ENCODE data around the gene TIMP2. TPM values are rescaled to one million over a fixed set of nuclear protein-coding genes. Genes with fewer than 3 reads are reported as not detected.

TIMP2 gene
- total RNA-seq, 1 experiment from 2014 or later: 29.0 TPM

GRCh38 chr17:78878871-78879527 lies 46.2 kb downstream of the TIMP2 start:
- Mint-ChIP-seq H3K27me3 (ENCODE audit: low read depth) (no peaks in the 10 kb centered on the region; the same call in 1 of the 2 replicates), H3K36me3 (ENCODE audit: insufficient read depth in 1 of 3, low read depth in 3 of 3) (peaks cover 0 to 6% (median 0%) of the 10 kb centered on the region in 3 experiments; a peak in 2 of 7 replicates), H3K9me3 (no peaks in the 10 kb centered on the region), H3K4me1 (peaks cover 26 to 33% of the 10 kb centered on the region in 2 experiments), H3K4me3 (no peak overlapping the region), H3K27ac (peak overlapping the region; percentile 34 to 71 (median 53); a peak in 4 of 7 replicates)
- H4K91ac ChIP-seq (ENCODE audit: insufficient read length, low read depth, low read length): no peak overlapping the region
- H3K27me3 ChIP-seq (ENCODE audit: insufficient read depth, low read length): no peaks in the 10 kb centered on the region
- no peak overlapping the region for H3K9ac ChIP-seq (ENCODE audit: extremely low read depth, insufficient read length, low read length)
- no peak overlapping the region for H3K18ac ChIP-seq (ENCODE audit: insufficient read length, low read depth, low read length)
- H3K27ac ChIP-seq (ENCODE audit: insufficient read length, low read depth, low read length): no peak overlapping the region
- H3K79me2 ChIP-seq (ENCODE audit: insufficient read depth, low read length): no peaks in the 10 kb centered on the region
- H2BK120ac ChIP-seq (ENCODE audit: low read depth, low read length, poor library complexity, severe bottlenecking): no peak overlapping the region
- H3K23me2 ChIP-seq (ENCODE audit: insufficient read length, low read depth, low read length, poor library complexity, severe bottlenecking): peaks cover 2% of the 10 kb centered on the region
- H4K20me1 ChIP-seq (ENCODE audit: control insufficient read depth, insufficient read depth, insufficient read length): no peaks in the 10 kb centered on the region
- H3K56ac ChIP-seq (ENCODE audit: insufficient read length, low read depth, low read length): no peak overlapping the region
- H3K14ac ChIP-seq (ENCODE audit: insufficient read depth, low read length): no peak overlapping the region; the same call in 1 of the 2 replicates
- no peak overlapping the region for H3K4me2 ChIP-seq (ENCODE audit: insufficient read depth, insufficient read length, low read length)
- no peak overlapping the region for H2BK15ac ChIP-seq (ENCODE audit: low read depth, low read length)
- H2BK20ac ChIP-seq (ENCODE audit: low read depth, low read length, poor library complexity, severe bottlenecking): no peak overlapping the region
- H4K8ac ChIP-seq (replicated peaks; ENCODE audit: insufficient read length, low read depth, low read length): no peak overlapping the region
- WGBS (ENCODE audit: extremely low coverage, insufficient read length, low lambda C conversion rate): no CpG with 5 or more reads among the region's 14 CpGs
- no peak overlapping the region for H2BK12ac ChIP-seq (ENCODE audit: insufficient read length, low read depth, low read length)
- no peaks in the 10 kb centered on the region for H3K79me1 ChIP-seq (ENCODE audit: insufficient read depth, low read depth, low read length, poor library complexity, severe bottlenecking)
- no peak for DNase-seq
- H3K23ac ChIP-seq (ENCODE audit: insufficient read length, low read depth, low read length): no peak overlapping the region
- H3K4ac ChIP-seq (ENCODE audit: low read depth, low read length): no peak overlapping the region
- peaks cover 2% of the 10 kb centered on the region; the same call in 1 of the 2 replicates for H3K4me1 ChIP-seq (ENCODE audit: insufficient read depth, low read length)
- H2AFZ ChIP-seq (ENCODE audit: low read length): no peak overlapping the region
- TF ChIP-seq, protein P1, sequence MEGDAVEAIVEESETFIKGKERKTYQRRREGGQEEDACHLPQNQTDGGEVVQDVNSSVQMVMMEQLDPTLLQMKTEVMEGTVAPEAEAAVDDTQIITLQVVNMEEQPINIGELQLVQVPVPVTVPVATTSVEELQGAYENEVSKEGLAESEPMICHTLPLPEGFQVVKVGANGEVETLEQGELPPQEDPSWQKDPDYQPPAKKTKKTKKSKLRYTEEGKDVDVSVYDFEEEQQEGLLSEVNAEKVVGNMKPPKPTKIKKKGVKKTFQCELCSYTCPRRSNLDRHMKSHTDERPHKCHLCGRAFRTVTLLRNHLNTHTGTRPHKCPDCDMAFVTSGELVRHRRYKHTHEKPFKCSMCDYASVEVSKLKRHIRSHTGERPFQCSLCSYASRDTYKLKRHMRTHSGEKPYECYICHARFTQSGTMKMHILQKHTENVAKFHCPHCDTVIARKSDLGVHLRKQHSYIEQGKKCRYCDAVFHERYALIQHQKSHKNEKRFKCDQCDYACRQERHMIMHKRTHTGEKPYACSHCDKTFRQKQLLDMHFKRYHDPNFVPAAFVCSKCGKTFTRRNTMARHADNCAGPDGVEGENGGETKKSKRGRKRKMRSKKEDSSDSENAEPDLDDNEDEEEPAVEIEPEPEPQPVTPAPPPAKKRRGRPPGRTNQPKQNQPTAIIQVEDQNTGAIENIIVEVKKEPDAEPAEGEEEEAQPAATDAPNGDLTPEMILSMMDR (conservative IDR thresholded peaks at IDR 0.05): no peak
- H4K5ac ChIP-seq (ENCODE audit: insufficient read length, low read depth, low read length): no peak overlapping the region
- no peak overlapping the region for H3T11ph ChIP-seq (ENCODE audit: low read length)
- H3K9me3 ChIP-seq (ENCODE audit: control insufficient read depth, low read depth, low read length): no peaks in the 10 kb centered on the region
- H2AK5ac ChIP-seq (ENCODE audit: insufficient read length, low read length): no peak overlapping the region
- H2BK5ac ChIP-seq (ENCODE audit: insufficient read length, low read length): no peak overlapping the region

All from H9 (cell line).